Transverse colon (tissue), 3 donors: ENCODE data around the gene VPS52.

Experiments
- EP300 ChIP-seq: sonication (generic); formaldehyde crosslinking; IDR thresholded peaks from one replicate; pipeline ENCODE4 v1.6.1; 2017; ENCODE audit warnings: antibody characterized with exemption, low read depth
- TF ChIP-seq, protein P1 (sequence below), 5 experiments: fragments of 200-600 bp in 3 of 5; fragments of 450-650 bp in 2 of 5; sonication (generic) in 3 of 5; IDR thresholded peaks; 1 replicate in 2 of 5; 2 replicates in 3 of 5; pipeline ENCODE4 v1.5.1; 2016 to 2017; ENCODE audit warnings: antibody characterized with exemption in 5 of 5, inconsistent platforms in 3 of 5, mild to moderate bottlenecking in 2 of 5, moderate library complexity in 1 of 5

DNA sequence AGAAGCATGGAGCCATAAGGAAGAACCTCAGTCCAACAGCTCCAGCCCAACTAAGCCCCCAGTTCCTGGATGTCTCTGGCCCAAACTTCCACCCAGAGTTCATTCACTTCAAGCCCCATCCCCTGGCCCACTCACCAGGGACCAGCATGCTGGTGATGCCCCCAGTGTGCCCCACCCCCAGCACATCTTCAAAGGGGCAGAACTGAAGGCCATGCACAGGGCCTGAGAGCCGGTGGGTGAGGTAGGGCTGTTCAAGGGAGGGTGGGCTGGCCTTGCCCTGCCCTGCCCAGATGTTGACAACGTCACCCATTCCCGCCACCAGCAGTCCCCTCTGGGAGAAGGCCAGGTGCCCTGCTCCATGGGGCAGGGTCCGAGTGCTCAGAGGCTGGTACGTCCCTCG, 8.9 kb upstream of the VPS52 start:
- TF ChIP-seq, protein P1, sequence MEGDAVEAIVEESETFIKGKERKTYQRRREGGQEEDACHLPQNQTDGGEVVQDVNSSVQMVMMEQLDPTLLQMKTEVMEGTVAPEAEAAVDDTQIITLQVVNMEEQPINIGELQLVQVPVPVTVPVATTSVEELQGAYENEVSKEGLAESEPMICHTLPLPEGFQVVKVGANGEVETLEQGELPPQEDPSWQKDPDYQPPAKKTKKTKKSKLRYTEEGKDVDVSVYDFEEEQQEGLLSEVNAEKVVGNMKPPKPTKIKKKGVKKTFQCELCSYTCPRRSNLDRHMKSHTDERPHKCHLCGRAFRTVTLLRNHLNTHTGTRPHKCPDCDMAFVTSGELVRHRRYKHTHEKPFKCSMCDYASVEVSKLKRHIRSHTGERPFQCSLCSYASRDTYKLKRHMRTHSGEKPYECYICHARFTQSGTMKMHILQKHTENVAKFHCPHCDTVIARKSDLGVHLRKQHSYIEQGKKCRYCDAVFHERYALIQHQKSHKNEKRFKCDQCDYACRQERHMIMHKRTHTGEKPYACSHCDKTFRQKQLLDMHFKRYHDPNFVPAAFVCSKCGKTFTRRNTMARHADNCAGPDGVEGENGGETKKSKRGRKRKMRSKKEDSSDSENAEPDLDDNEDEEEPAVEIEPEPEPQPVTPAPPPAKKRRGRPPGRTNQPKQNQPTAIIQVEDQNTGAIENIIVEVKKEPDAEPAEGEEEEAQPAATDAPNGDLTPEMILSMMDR (IDR thresholded peaks at IDR 0.05): no peak
- no peak for TF ChIP-seq EP300
